Upper lobe of right lung (tissue), 1 donor: ENCODE results near the gene ARL10. TPM values are rescaled to one million over a fixed set of nuclear protein-coding genes. Genes with fewer than 3 reads are reported as not detected.

Experiments
- ATAC-seq: fragments of 200-7000 bp; cut with Tn5 transposase; one replicate; pipeline ENCODE4 v1.9.1; 2020; ENCODE audit warnings: mild to moderate bottlenecking, moderate library complexity
- DNase-seq: peaks from one replicate; pipeline ENCODE4 v3.0.0-alpha.2; 2020
- H3K27ac ChIP-seq: fragments of 200-600 bp; one replicate; pipeline ENCODE4 v1.8.0; 2022
- H3K27me3 ChIP-seq: fragments of 200-600 bp; one replicate; pipeline ENCODE4 v1.8.0; 2022; ENCODE audit warnings: mild to moderate bottlenecking
- H3K36me3 ChIP-seq: fragments of 200-600 bp; one replicate; pipeline ENCODE4 v1.8.0; 2022
- H3K4me1 ChIP-seq: fragments of 200-600 bp; one replicate; pipeline ENCODE4 v1.8.0; 2022
- H3K4me3 ChIP-seq: fragments of 200-600 bp; one replicate; pipeline ENCODE4 v1.8.0; 2022; ENCODE audit warnings: mild to moderate bottlenecking
- H3K9me3 ChIP-seq: fragments of 200-600 bp; one replicate; pipeline ENCODE4 v1.8.0; 2022
- intact Hi-C: fragments of 100-400 bp; cut with DNase I; formaldehyde crosslinking; loops from one replicate; pipeline ENCODE4 v1.11.0; 2022
- total RNA-seq: library from RNA; stranded (reverse); fragmentation: NEBNext Ultra II Directional; extraction: Animal tissue kit (Norgen Biotek cat#: 25700); gene quantifications from one replicate; pipeline ENCODE4 v1.2.1, GENCODE V29; 2021
- TF ChIP-seq, protein P1 (sequence below): fragments of 200-600 bp; IDR thresholded peaks from one replicate; pipeline ENCODE4 v1.8.0; 2022; ENCODE audit warnings: antibody characterized with exemption
- donor health status: DM: no; HTN: yes; CAD: no; lungs with severe emphysema.

ARL10 gene
- total RNA-seq, 1 donor from 2014 or later: 7.9 TPM

DNA sequence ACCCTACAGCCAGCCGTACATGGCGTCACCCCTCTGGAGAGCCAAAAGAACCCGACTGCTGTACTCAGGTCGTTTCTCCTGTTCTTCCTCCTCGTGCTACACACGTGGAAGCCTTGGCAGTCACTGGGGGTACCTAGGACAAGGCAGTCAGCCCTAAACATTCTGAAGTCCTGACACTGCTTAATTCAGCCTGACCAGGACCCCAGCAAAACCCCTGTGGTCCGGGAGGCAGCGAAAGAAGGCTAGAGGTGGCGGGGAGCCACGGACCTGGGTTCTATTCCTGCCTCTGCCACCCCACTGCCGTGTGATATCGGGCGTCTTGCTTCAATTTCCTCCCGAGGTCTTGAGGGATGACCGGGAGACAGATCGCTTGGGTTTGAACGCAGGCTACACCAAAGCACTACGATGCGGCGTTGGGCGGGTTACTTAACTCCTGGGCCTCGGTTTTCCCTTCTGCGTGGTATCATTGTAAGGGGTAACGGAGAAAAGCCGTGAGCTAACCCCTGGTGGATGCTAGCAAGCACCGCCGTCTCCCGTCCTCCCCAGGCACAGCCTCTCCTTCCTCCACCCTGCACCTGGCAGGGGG is 429 bp upstream of the ARL10 start:
- H3K9me3 ChIP-seq: no peaks in the 10 kb centered on the region
- TF ChIP-seq, protein P1, sequence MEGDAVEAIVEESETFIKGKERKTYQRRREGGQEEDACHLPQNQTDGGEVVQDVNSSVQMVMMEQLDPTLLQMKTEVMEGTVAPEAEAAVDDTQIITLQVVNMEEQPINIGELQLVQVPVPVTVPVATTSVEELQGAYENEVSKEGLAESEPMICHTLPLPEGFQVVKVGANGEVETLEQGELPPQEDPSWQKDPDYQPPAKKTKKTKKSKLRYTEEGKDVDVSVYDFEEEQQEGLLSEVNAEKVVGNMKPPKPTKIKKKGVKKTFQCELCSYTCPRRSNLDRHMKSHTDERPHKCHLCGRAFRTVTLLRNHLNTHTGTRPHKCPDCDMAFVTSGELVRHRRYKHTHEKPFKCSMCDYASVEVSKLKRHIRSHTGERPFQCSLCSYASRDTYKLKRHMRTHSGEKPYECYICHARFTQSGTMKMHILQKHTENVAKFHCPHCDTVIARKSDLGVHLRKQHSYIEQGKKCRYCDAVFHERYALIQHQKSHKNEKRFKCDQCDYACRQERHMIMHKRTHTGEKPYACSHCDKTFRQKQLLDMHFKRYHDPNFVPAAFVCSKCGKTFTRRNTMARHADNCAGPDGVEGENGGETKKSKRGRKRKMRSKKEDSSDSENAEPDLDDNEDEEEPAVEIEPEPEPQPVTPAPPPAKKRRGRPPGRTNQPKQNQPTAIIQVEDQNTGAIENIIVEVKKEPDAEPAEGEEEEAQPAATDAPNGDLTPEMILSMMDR: no peak
- intact Hi-C loops: no loop called here
- peak overlapping the region; percentile 58 for H3K27ac ChIP-seq
- peaks cover 19% of the 10 kb centered on the region for H3K4me1 ChIP-seq
- H3K27me3 ChIP-seq: no peaks in the 10 kb centered on the region
- DNase-seq (no peak), ATAC-seq (no peak)
- peaks cover 7% of the 10 kb centered on the region for H3K36me3 ChIP-seq
- peak overlapping the region; percentile 87 for H3K4me3 ChIP-seq

DNA sequence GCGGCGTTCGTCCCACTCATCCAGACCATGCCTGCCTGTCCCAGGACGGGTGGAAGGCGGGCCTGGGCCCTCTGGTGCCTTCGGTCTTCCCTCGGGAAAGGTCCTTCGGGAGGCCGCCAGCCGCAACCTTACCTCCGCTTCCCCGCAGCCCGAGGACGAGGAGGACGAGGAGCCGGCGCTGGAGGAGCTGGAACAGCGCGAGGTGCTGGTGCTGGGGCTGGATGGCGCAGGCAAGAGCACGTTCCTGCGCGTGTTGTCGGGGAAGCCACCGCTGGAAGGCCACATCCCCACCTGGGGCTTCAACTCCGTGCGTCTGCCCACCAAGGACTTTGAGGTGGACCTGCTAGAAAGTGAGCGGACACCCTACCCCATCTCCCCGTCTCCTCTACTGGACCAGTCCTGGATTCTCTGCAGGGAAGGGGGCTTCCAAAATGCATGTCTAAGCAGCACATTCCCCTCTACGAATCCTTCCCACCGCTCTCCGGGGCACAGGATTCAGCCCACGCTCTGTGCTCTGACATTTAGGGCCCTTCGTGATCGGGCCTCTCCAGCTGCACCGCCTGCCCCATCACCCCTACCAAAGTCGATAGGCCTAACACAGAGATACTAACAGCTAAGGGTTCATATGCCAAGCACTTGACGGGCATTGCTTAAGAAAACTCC is 1.1 kb downstream of the ARL10 start:
- intact Hi-C loops: no loop called here

DNA sequence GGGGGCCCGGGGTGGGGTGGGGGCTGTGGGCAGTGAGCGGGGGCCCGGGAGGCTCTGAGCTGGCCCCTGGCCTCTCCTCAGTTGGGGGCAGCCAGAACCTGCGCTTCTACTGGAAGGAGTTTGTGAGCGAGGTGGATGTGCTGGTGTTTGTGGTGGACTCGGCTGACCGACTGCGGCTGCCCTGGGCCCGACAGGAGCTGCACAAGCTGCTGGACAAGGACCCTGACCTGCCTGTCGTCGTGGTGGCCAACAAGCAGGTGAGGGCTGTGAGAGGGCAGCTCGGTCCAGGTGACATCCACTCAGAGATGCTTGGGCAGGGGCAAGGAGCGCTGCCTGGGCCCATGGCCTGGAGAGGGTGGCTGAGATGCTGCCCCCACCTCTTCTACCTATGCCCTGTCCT is 3.4 kb downstream of the ARL10 start:
- ATAC-seq: no peak
- peaks cover 7% of the 10 kb centered on the region for H3K36me3 ChIP-seq
- intact Hi-C loops: no loop called here

More for the DNA sequence above, 1.1 kb downstream of the ARL10 start:
- DNase-seq: no peak
- TF ChIP-seq, protein P1: no peak
- peaks cover 9% of the 10 kb centered on the region for H3K4me1 ChIP-seq
- no peaks in the 10 kb centered on the region for H3K9me3 ChIP-seq
- peaks cover 7% of the 10 kb centered on the region for H3K36me3 ChIP-seq
- no peak for ATAC-seq
- H3K4me3 ChIP-seq: peak overlapping the region; percentile 87
- H3K27me3 ChIP-seq: no peaks in the 10 kb centered on the region
- H3K27ac ChIP-seq: no peak overlapping the region

DNA sequence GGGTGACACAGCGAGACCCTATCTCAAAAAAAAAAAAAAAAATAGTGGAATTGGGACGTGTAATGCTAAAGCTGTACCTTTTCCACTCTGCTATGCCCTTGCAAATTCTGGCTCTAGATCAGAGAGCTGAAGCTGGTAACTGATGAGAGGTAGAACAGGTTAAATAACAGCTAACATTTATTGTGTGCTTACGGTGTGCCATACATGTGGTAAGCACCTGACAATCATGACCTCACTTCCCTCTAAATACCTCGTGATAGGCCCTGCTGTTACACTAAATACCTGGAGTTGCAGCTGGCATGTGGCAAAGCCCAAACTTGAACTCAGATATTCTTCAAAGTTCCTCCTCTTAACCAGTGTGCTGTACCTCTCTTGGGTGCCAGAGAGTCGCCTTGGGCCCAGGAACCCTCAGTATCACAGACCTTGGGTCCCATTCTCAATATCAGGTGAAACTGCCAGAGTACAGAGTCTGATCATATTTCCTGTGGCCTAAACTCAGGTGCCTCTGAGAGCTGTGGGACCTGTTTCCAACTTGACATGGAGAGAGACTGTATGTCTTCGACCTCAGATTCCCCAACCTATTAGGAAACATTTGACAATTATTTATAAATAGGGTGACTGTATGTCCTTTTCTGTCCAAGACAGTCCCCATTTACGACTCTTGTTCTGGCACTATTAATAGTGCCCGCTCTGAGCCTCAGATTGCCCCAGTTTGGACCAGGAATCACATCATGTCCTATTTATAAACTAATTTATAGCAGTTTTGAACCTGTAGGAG is 4.8 kb downstream of the ARL10 start:
- ATAC-seq (no peak), DNase-seq (no peak)
- TF ChIP-seq, protein P1: no peak
- Histone ChIP-seq H3K27me3 (no peaks in the 10 kb centered on the region), H3K9me3 (no peaks in the 10 kb centered on the region), H3K4me1 (peaks cover 4% of the 10 kb centered on the region), H3K4me3 (no peak overlapping the region), H3K27ac (no peak overlapping the region), H3K36me3 (peaks cover 7% of the 10 kb centered on the region)
- intact Hi-C loops: no loop called here

More for the DNA sequence above, 3.4 kb downstream of the ARL10 start:
- no peaks in the 10 kb centered on the region for H3K9me3 ChIP-seq
- no peak for DNase-seq
- H3K27ac ChIP-seq: no peak overlapping the region
- no peak overlapping the region for H3K4me3 ChIP-seq
- peaks cover 9% of the 10 kb centered on the region for H3K4me1 ChIP-seq
- TF ChIP-seq, protein P1: no peak
- H3K27me3 ChIP-seq: no peaks in the 10 kb centered on the region

DNA sequence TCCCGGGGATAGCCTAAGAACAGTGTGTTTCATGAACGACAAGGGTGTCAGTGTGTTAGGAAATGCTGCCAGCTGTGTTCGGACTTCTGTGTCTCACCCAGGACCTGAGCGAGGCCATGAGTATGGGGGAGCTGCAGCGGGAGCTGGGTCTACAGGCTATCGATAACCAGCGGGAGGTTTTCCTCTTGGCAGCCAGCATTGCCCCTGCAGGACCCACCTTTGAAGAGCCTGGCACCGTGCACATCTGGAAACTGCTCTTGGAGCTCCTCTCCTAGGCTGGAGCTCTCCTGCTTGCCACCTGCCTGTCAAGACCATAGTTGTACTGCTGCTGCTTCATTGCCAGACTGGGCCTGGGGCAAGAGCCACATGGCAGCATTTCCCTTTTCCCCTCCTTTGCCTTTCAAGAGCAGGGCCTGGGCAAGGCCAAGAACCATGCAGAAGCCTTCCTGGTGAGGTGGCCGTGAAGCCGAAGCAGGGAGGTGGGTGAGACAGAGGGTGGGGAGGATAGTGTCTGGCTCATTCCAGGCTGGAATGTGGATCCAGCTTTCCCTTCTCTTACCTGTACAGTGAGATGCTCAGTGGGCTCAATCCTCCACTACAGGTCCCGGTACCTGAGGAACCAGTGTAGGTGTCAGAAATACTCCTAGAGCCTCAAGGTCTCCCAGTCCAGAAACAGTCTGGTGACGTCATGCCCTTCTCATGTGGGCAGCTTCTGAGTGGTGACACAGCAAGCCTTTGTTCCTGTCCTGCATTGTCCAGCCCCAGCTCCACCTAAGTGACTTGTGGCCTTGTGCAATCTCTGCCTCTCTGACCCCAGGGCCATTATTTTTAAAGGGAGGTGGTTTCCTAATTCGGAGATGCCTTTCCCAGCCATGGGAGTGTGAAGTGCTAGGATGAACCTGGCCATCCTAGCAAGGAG is 6.6 kb downstream of the ARL10 start:
- TF ChIP-seq, protein P1: no peak
- no peak for DNase-seq
- H3K4me3 ChIP-seq: no peak overlapping the region
- no peaks in the 10 kb centered on the region for H3K27me3 ChIP-seq
- H3K36me3 ChIP-seq: peaks cover 7% of the 10 kb centered on the region
- H3K27ac ChIP-seq: no peak overlapping the region
- ATAC-seq: peak; percentile 17
- no peaks in the 10 kb centered on the region for H3K9me3 ChIP-seq
- H3K4me1 ChIP-seq: no peaks in the 10 kb centered on the region
- intact Hi-C loops: no loop called here
